ENCODE data around the gene CDC42.

GRCh38 chr1:22089134-22089571 is 36.6 kb downstream of the CDC42 start:
- TF ChIP-seq CTCF (IDR thresholded peaks at IDR 0.05; ENCODE audit: poor library complexity) (no peak), EZH2phosphoT487 (IDR thresholded peaks at IDR 0.05; ENCODE audit: low read depth, severe bottlenecking, unreplicated experiment) (no peak), EZH2 (IDR thresholded peaks at IDR 0.05; ENCODE audit: borderline replicate concordance) (no peak)

Measured in hepatocyte (in vitro differentiated cells).